GM19452 (cell line): ENCODE data around the gene LYPLA2.
"Not testable (repeated sequence)": the region's sequence is repeated elsewhere in the genome, so short reads cannot be mapped to it uniquely, and the experiment has no call there.

ENCODE experiments used
- ATAC-seq: cut with Tn5 transposase; IDR thresholded peaks from one replicate; pipeline ENCODE4 v1.9.1; 2021; ENCODE audit not compliant: unreplicated experiment

LYPLA2 gene

GRCh38 chr1:23777979-23778814 is 12.7 kb upstream of the LYPLA2 start, which contains the start of gene PITHD1:
TSS of gene PITHD1 (plus strand) at chr1:23778418. CDS start at chr1:23778516, 98 bp downstream.
- ATAC-seq = peak; percentile 66

- no peak for ATAC-seq
Observed at GRCh38 chr1:23779826-23780371, 11.0 kb upstream of the LYPLA2 start.

- ATAC-seq = not testable (repeated sequence)
Observed at GRCh38 chr1:23783141-23783540, 7.8 kb upstream of the LYPLA2 start.

GRCh38 chr1:23784846-23785245 is 6.1 kb upstream of the LYPLA2 start:
- ATAC-seq = no peak

GRCh38 chr1:23787701-23788100 is 3.2 kb upstream of the LYPLA2 start:
- ATAC-seq = no peak

- no peak for ATAC-seq
Observed at GRCh38 chr1:23788695-23789094, 2.2 kb upstream of the LYPLA2 start.

- no peak for ATAC-seq
Observed at GRCh38 chr1:23791516-23792047, 637 bp downstream of the LYPLA2 start.

GRCh38 chr1:23792151-23792945 is 1.4 kb downstream of the LYPLA2 start:
- ATAC-seq = no peak

GRCh38 chr1:23793018-23793781 is 2.3 kb downstream of the LYPLA2 start:
- no peak for ATAC-seq

- ATAC-seq = no peak
Observed at GRCh38 chr1:23793861-23794731, 3.2 kb downstream of the LYPLA2 start.

- ATAC-seq = not testable (repeated sequence)
Observed at GRCh38 chr1:23794732-23795182, 3.8 kb downstream of the LYPLA2 start.

- ATAC-seq = no peak
Observed at GRCh38 chr1:23795676-23796465, 4.9 kb downstream of the LYPLA2 start.

GRCh38 chr1:23796466-23797271 is 5.7 kb downstream of the LYPLA2 start:
- no peak for ATAC-seq

- no peak for ATAC-seq
Observed at GRCh38 chr1:23797478-23798448, 6.8 kb downstream of the LYPLA2 start.

GRCh38 chr1:23798662-23799142 is 7.8 kb downstream of the LYPLA2 start:
- no peak for ATAC-seq

GRCh38 chr1:23799255-23799569 is 8.3 kb downstream of the LYPLA2 start:
- no peak for ATAC-seq
